Activated CD4-positive, alpha-beta T cell treated with anti-CD3 and anti-CD28 coated beads, Interleukin-2, amount 50 U/mL, for 48 hours (primary cell): ENCODE measurements around the gene RXRA.

Source experiments
- DNase-seq, 2 experiments: peaks; one replicate each; pipeline ENCODE4 v3.0.0-alpha.2; 2020

Gene RXRA

DNA sequence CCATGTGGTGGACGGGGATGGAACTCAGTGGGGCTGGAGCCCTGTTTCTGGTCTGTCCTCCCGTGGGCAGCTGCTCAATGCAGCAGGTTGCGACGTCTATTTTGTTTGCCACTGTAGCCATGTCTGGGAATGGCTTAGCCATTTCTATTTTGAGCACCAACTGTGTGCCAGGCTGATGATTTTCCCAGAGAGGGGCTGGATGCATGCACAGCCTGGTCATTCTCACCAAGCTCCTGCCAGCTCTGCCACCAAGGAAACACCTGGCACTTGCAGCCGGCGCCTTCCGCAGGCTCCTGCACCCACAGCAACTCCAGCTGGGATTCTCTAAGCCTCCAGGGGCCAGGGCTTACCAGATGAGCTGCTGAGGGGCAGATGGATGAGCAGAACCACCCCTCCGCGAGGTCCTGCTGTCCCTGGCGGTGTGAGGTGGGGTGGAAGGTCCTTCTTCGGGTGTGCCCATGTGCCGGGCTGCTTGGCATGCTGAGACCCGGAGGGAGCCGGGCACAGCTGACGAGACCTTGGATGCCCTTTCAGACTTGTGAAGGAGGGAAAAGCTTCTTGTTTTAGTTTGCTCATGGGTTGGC, 151.2 kb downstream of the RXRA start:
- DNase-seq: no peak

DNA sequence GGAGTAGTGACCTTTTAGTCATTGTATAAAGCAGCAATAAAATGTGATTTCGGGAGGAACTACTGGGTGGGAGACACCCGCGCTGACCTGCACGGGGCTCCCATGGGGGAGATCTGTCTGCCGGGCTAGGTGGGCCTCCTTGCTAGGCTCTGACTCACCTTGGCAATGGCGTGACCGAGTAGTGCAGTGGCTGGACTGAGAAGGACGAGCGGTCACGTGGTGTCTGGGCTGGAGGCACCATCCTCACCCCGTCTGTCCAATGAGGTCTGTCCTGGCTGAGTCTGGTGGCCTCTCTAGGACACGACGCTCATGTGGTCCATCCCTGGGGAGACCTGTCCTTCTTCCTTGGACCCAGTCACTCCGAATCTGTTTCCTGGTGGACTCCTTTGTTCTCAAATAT, 151.7 kb downstream of the RXRA start:
- no peak for DNase-seq

DNA sequence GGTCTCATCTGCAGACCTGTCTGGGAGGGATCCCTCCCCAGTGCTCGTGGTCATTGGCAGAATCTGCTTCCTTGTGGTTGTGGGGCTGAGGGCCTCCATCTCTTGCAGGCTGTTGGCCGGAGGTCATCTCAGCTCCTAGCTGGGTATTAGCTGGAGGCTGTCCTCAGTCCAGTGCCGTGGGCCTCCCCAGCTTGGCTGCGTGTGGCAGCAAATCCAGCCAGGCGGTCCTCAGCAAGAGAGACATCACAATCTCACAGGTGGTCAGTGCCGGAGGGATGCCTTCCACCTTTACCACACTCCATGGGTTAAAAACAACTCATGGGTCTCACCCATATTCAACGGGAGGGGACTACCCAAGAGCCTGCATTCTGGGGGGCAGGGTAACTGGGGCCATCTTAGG, 155.5 kb downstream of the RXRA start:
- DNase-seq: no peak

DNA sequence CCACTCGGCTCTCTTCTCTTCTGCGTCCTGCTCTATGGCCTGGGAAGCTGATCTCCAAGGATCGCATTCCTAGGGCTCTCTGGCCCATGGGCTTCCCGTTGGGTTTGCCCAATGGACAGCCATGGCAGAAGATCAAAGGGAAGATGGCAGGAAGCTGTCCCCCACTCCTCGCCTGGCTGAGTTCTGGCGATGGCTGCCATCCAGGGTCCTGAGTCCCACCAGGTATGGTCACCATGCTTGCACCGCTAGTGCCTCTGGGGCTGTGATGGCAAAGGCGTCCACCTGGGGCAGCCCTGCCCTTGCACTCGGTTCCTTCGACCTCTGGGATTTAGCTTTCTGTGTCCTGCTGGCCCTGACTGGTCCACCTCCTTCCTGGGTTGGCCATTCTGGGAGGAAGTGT, 156.0 kb downstream of the RXRA start:
- no peak for DNase-seq

DNA sequence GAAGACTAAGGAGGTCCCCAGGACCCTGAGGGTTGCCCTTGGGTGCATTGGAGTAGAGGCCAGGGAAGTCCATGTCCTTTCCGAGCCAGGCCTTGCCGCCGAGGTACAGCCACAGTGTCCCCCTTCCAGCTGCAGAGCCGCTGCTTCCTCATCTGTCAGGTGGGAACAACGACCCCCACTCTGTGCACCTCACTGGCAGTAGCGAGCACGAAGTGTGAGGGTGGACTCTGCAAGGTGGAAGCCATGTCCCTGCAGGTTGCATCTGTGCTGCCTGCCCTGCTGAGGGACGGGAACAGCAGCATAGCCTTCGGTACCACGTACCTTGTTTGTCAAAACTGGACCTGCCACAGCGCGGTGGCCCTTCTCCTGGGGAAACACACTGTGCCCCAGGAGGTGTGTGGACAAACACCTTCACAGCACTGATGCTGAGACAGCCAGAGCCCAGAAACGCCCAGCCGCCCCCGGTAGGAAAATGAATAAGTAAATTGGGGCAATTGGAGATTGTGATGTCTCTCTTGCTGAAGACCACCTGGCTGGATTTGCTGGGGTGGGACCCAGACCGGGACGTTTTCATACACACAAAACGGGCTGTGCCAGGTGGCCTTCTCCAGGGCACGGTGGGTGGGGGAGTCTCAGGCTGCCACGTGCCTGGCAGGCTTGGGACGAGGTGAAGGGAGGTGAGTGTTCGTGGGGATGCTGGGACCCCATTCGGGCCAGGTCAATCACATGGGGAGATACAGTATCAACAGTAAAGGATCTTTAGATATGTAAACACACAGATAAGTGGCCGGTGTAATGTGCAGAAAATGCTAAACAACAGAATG, 157.3 kb downstream of the RXRA start:
- no peak for DNase-seq

DNA sequence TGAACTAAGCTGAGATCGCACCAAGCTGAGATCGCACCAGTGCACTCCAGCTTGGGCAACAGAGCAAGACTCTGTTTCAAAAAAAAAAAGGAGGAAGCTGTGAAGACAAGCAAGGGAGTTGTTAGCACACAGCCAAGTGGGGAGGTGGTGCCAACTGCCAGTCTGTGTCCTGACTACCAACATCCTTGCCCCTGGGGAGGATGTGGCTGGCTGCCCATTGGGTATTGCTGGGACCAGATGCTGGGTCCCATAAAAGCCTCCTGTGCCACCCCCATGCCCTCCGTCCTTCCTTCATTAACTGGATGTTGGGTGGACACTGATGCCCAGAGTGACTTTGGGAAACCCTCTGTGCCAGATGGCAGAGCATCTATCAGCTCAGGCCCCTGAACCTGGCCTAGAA, 158.2 kb downstream of the RXRA start:
- DNase-seq: no peak

DNA sequence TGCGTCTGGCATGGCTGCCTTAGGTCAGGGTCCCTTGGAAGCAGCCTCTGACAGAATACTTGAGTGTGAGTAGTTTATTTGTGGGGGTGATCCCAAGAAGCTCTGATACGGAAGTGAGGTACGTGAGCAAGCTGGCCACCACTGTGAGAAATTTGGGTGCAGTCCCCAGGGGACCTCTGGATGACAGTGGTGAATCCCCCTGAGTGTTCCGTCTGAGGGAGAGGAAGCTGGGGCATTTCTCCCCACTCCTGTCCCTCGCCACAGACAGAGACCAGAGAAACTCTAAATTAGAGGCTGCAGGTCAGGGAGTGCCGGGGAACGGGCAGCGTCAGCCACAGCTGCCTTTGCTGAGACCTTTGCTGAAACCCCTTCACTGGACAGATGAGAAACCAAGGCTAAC, 159.4 kb downstream of the RXRA start:
- no peak for DNase-seq

DNA sequence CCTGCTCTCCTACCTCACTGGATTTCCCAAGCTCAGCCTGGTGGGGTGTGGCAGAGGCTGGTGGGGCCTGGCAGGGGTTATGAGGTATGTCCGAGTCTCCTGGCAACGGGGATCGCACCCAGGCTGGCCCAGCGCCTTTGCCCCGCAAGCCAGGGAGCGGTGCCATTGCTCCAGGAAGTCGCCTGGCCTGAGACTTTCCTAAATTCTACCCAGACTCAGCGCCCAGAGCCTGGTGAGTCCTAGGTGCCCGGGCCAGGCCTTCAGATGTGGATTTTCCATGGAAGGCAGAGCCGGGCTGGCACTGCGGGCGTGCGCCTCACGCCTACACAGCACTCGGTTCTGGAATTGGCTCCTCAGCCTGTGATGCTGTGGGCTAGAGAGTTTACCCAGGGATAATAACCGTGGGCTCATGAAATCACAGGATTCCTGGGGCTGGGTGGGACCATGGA, 159.9 kb downstream of the RXRA start:
- DNase-seq: no peak

DNA sequence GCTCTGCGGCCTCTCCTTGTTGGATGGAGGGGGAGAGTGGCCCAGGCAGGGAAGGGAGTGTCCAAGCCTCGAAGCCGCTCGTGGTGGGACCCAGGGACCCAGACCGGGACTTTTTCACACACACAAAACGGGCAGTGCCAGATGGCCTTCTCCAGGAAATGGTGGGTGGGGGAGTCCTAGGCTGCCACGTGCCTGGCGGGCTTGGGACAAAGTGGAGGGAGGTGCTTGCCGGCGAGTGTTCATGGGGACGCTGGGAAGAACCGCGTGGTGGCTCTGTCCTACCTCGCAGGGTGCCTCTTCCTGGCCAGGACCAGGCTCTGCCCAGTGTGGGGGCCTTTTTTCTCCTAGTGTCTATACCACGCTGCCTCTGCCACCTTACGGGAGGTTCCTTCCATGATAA, 160.3 kb downstream of the RXRA start:
- no peak for DNase-seq
